Measurements from ENCODE around the gene MFNG.

MFNG gene

DNA sequence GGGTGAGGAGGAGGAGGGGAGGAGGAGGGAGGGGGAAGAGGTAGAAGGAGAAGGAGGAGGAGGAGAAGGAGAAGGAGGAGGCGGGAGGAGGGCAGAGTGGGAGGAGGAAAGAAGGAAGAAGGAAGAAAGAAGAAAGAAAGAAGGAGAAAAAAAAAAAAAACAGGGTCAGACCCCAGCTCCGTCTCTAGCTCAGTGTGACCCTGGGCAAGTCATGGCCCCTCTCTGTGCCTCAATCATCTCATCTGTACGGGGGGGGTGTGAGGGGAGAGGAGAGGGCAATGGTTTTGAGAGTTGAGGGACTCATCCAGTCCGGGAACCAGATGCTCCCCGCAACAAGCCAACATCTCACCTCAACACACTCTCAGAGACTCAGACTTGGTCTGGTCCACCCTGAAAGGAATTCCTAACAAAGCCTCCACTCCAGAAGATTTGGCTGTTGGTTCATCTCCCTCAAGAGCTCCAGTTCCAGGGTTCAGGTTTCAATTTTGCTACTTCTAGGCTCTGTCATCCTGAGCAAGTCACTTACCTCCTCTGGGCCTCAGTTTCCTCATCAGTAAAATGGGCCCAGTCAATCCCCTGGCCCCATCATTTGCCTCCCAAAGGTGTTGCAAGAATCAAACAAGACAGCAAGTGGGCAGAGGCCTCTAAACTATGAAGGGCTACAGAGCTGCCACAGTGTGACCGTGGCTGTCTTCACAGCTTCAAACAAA lies 25.4 kb upstream of the MFNG start:
- DNase-seq (ENCODE audit: low spot score) = no peak

DNA sequence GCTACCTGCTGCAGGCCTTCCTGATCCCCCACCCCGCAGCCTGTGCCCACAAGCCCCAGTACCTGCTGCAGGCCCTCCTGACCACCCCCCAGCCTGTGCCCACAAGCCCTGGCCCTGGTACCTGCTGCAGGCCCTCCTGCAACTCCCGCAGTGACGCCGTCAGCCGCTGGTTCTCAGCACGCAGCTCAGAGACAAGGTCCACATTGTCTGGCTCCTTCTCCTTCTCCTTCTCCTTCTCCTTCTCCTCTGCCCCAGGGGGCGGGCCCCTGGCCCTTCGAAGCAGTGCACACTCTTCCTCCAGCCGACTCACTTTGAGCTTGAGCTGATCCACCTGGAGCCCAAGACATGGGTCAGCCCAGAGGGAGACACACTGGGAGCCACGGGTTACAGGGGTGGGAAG lies 23.9 kb upstream of the MFNG start:
- DNase-seq (ENCODE audit: low spot score) = no peak

GRCh38 chr22:37509059-37509860 lies 23.1 kb upstream of the MFNG start:
- DNase-seq (ENCODE audit: low spot score) = no peak

GRCh38 chr22:37508431-37508992 lies 22.3 kb upstream of the MFNG start:
- DNase-seq (ENCODE audit: low spot score) = no peak

DNA sequence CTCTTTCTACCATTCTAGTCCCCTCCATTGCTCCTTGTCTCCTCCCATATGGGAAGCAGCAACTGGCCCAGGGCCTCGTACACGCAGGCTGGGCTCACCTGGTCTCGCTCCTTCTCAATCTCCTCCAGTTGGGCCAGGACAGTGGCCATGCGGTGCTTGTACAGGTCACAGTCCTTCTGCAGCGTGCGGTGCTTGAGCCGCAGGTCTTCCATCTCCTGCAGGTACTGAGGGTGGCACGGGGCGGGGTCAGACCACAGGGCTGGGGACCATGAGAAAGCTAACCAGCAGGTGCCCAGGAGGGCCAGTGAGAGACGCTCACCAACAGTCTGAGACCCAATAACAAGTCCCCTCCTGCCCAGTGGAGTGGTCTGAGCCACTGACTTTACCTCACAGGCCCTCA lies 21.5 kb upstream of the MFNG start:
- DNase-seq (ENCODE audit: low spot score) = no peak

GRCh38 chr22:37505989-37506388 lies 19.8 kb upstream of the MFNG start:
- DNase-seq (ENCODE audit: low spot score) = no peak

- no peak for DNase-seq (ENCODE audit: low spot score)
These were observed 19.4 kb upstream of the MFNG start for GRCh38 chr22:37505565-37505964.

DNA sequence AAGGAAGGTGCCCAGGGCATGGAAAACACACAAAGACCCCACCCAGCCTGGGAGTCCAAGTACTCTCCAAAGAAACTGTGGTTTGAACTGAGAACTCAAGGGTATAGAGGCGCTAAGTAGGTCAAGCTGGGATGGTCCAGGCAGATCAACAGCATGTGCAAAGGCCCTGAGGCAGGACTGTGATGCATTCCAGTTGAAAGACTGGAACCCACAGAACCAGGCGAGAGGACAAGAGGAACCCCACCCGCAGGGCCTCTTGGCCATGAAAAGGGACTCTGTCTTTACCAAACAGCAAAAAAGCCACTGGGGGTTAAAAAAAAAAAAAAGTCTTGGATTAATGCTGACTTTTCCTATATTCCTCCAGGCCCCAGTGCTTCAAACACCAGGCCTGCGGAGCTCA lies 18.8 kb upstream of the MFNG start:
- DNase-seq (ENCODE audit: low spot score) = no peak

GRCh38 chr22:37503850-37504249 lies 17.7 kb upstream of the MFNG start:
- no peak for DNase-seq (ENCODE audit: low spot score)

DNA sequence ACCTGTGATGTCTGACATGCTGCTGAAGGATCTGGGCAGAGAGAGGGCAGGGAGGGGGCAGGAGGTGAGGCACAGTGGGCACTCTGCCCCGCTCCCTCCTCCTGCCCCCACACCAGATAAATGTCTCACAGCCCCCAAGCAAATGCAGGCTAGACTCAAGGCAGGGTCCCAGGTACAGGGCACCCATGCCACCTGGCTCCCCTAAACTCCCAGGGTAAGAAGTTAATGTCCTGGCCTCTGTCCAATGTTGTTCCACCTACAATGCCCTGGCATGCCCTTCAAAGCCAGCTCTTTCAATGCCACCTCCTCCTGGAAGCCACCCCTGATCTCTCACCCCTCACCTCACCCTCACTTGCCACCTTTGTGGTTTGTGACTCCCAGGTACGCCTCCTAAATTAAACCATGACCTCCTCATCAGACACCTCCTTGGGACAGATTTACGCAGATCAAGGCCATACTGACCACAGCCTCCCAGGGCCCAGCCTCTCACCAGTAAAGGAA lies 17.0 kb upstream of the MFNG start:
- no peak for DNase-seq (ENCODE audit: low spot score)

- DNase-seq (ENCODE audit: low spot score) = no peak
These were observed 16.4 kb upstream of the MFNG start for GRCh38 chr22:37502342-37503182.

- DNase-seq (ENCODE audit: low spot score) = no peak
These were observed 15.6 kb upstream of the MFNG start for GRCh38 chr22:37501610-37502341.

- DNase-seq (ENCODE audit: low spot score) = no peak
These were observed 14.8 kb upstream of the MFNG start for GRCh38 chr22:37500745-37501609.

- DNase-seq (ENCODE audit: low spot score) = no peak
These were observed 13.8 kb upstream of the MFNG start for GRCh38 chr22:37499789-37500540.

DNA sequence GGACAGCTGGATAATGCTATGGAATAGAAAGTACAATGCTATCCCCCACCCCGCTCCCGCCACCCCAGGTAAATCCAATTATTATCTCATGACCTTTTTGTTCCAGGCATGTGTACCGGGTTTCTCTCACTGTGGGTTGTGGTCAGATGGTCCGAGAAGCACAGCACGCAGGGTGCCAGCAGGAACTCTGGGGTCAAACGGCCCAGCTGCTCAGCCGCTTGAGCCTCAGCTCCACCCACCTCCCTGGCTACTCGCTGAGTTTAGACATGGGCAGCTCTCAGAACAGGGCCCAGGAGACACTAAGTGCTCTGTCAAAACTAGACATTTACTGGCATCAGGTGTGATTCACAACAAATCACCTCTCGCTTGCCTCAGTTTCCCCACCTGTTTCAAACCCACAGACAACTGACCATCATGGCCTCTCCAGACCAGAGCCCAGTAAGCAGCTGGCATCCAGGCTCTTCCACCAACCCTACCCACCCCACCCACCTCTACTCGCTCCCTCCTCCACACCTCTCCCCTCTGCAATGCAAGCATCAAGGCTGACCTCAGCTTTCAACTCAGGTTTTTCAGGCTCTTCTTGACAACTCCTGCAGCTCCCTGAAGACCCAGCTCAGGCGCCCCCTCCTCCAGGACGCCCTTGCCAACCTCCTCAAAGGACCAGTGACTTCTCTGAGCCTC lies 13.0 kb upstream of the MFNG start:
- DNase-seq (ENCODE audit: low spot score) = no peak

DNA sequence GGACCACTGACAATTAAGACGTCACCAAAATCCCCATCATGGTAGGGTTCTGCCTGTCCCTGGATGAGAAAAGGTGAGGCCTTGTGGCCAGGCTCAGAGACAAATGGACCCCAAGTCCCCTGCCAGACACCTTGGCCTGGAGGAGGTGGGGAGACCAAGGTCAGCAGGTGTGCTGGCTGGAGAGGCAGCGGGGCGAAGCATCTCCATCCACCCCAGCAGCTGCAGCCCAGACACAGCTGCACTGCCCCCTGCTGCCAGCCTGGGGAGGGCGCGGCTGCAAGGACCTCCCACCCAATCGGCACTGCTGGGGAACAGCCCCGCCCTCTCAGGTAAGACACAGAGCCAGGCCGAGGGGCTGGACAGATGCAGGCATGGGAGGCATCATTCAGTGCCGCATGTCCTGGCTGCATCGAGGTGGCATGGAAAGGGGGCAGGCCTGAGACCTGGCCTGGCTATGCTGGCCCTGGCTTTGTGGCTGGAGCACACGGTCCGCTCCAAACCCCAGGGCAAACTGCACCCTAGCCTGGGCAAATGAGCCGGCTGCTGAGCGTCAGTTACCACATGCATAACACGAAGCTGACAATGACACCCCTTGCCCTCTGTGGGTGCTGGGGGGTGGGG lies 12.2 kb upstream of the MFNG start:
- DNase-seq (ENCODE audit: low spot score) = peak; percentile 94

- DNase-seq (ENCODE audit: low spot score) = no peak
These were observed 10.9 kb upstream of the MFNG start for GRCh38 chr22:37497062-37497599.

GRCh38 chr22:37496651-37497050 lies 10.5 kb upstream of the MFNG start:
- DNase-seq (ENCODE audit: low spot score) = no peak
